DND-41 (cell line): ENCODE results near the gene CCDC192.
"Not testable (repeated sequence)": the region's sequence is repeated elsewhere in the genome, so short reads cannot be mapped to it uniquely, and the experiment has no call there.

Experiments
- ATAC-seq: fragments of 200-7000 bp; cut with Tn5 transposase; 3 replicates; pipeline ENCODE4 v1.9.1; 2021; ENCODE audit warnings: low read depth; ENCODE audit not compliant: insufficient read depth
- DNase-seq: peaks from one replicate; pipeline ENCODE4 v3.0.0-alpha.2; 2020
- H2AFZ ChIP-seq: 2 replicates; pipeline ENCODE4 v1.6.0; 2012; ENCODE audit warnings: low read depth, low read length
- H3K27ac ChIP-seq: 2 replicates; pipeline ENCODE4 v1.5.1; 2012; ENCODE audit warnings: low read length, inconsistent platforms
- H3K27me3 ChIP-seq: fragments of 200-600 bp; sonication (generic); 2 replicates; pipeline ENCODE4 v1.6.0; 2012; ENCODE audit warnings: low read length, mild to moderate bottlenecking, inconsistent platforms; ENCODE audit not compliant: insufficient read depth, poor library complexity
- H3K36me3 ChIP-seq: 2 replicates; pipeline ENCODE4 v1.5.1; 2012; ENCODE audit warnings: low read length, inconsistent platforms; ENCODE audit not compliant: insufficient read depth
- H3K4me1 ChIP-seq: 2 replicates; pipeline ENCODE4 v1.5.1; 2012; ENCODE audit warnings: mild to moderate bottlenecking, low read length; ENCODE audit not compliant: insufficient read depth
- H3K4me2 ChIP-seq: 2 replicates; pipeline ENCODE4 v1.6.0; 2012; ENCODE audit warnings: mild to moderate bottlenecking, moderate library complexity, low read length, inconsistent platforms; ENCODE audit not compliant: insufficient read depth
- H3K4me3 ChIP-seq, 2 experiments: fragments of 200-600 bp in 1 of 2; shearing (Covaris generic) in 1 of 2; 2 replicates each; pipeline ENCODE4 v1.5.1; 2012 to 2016; ENCODE audit warnings: inconsistent platforms in 2 of 2, low read length in 2 of 2, mild to moderate bottlenecking in 2 of 2, low read depth in 1 of 2, moderate library complexity in 1 of 2
- H3K79me2 ChIP-seq: 2 replicates; pipeline ENCODE4 v1.6.0; 2012; ENCODE audit warnings: low read length, inconsistent platforms; ENCODE audit not compliant: insufficient read depth
- H3K9ac ChIP-seq: 2 replicates; pipeline ENCODE4 v1.6.0; 2012; ENCODE audit warnings: low read depth, mild to moderate bottlenecking, inconsistent platforms, low read length, moderate library complexity
- H3K9me3 ChIP-seq: 2 replicates; pipeline ENCODE4 v1.5.1; 2012; ENCODE audit warnings: low read length, moderate library complexity, mild to moderate bottlenecking, inconsistent platforms; ENCODE audit not compliant: insufficient read depth, severe bottlenecking
- H4K20me1 ChIP-seq: 2 replicates; pipeline ENCODE4 v1.6.0; 2012; ENCODE audit warnings: low read length; ENCODE audit not compliant: insufficient read depth
- EZH2 ChIP-seq: IDR thresholded peaks from 3 replicates; pipeline ENCODE4 v1.6.1; 2012; ENCODE audit warnings: borderline replicate concordance, low read depth, mild to moderate bottlenecking, moderate library complexity, low read length, inconsistent platforms; ENCODE audit not compliant: severe bottlenecking
- TF ChIP-seq, protein P1 (sequence below): IDR thresholded peaks from 2 replicates; pipeline ENCODE4 v1.5.1; 2012; ENCODE audit warnings: borderline replicate concordance, low read length, moderate library complexity, mild to moderate bottlenecking; ENCODE audit not compliant: poor library complexity, severe bottlenecking; ENCODE audit errors: extremely low read depth

CCDC192 gene

DNA sequence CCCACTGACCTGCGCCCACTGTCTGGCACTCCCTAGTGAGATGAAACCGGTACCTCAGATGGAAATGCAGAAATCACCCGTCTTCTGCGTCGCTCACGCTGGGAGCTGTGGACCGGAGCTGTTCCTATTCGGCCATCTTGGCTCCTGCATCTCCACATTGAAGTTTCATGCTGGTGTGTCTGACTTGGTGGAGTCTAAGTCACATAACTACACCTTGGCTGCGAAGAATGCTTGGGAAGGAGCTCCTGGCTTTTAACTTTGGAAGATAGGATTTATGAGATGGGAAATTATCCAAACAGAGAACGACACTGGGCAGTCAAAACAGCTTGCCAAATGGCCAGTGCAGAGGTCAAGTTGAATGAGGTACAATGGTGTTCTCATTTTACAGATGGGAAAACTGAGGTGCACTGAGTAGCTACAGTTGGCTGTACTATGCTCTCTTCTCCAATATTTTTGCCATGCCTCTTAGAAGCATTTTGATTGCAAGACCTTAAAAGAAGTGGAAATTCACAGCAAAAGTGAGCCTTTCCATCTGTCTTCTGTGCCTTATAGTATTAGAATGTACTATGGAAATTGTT, 36.7 kb downstream of the CCDC192 start:
- H3K9ac ChIP-seq = no peak overlapping the region
- no peak for TF ChIP-seq EZH2
- TF ChIP-seq, protein P1, sequence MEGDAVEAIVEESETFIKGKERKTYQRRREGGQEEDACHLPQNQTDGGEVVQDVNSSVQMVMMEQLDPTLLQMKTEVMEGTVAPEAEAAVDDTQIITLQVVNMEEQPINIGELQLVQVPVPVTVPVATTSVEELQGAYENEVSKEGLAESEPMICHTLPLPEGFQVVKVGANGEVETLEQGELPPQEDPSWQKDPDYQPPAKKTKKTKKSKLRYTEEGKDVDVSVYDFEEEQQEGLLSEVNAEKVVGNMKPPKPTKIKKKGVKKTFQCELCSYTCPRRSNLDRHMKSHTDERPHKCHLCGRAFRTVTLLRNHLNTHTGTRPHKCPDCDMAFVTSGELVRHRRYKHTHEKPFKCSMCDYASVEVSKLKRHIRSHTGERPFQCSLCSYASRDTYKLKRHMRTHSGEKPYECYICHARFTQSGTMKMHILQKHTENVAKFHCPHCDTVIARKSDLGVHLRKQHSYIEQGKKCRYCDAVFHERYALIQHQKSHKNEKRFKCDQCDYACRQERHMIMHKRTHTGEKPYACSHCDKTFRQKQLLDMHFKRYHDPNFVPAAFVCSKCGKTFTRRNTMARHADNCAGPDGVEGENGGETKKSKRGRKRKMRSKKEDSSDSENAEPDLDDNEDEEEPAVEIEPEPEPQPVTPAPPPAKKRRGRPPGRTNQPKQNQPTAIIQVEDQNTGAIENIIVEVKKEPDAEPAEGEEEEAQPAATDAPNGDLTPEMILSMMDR = no peak
- H3K27ac ChIP-seq = no peak overlapping the region
- H3K36me3 ChIP-seq = no peaks in the 10 kb centered on the region
- H4K20me1 ChIP-seq = no peaks in the 10 kb centered on the region
- H3K79me2 ChIP-seq = no peaks in the 10 kb centered on the region
- no peak overlapping the region for H2AFZ ChIP-seq
- no peaks in the 10 kb centered on the region for H3K4me1 ChIP-seq
- no peak overlapping the region for H3K4me3 ChIP-seq
- H3K4me2 ChIP-seq = no peak overlapping the region
- H3K9me3 ChIP-seq = no peaks in the 10 kb centered on the region
- ATAC-seq = no peak
- H3K27me3 ChIP-seq = no peaks in the 10 kb centered on the region
- DNase-seq = no peak

DNA sequence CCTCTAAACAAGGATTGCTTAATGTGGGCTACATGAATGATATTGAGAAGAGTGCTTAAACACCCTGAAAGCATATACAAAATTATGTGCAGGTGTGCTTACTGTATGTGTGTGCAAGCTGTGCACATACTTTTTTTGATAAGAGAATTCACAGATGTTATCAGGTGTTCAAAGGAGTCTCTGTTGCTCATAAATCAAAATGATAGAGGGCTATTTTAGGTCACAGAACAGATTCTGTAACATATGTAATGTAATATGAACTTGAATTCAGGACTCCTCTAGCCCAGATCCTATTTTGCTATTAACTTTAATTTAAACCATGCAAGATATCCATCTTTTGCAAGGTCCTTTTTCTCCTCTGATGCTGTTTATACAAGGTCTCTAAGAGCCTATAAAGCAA, 38.2 kb downstream of the CCDC192 start:
- ATAC-seq (no peak), DNase-seq (no peak)
- H3K27ac ChIP-seq = no peak overlapping the region
- no peaks in the 10 kb centered on the region for H3K79me2 ChIP-seq
- no peaks in the 10 kb centered on the region for H3K27me3 ChIP-seq
- H3K36me3 ChIP-seq = no peaks in the 10 kb centered on the region
- no peaks in the 10 kb centered on the region for H3K9me3 ChIP-seq
- H3K4me3 ChIP-seq = no peak overlapping the region
- no peak overlapping the region for H3K9ac ChIP-seq
- no peaks in the 10 kb centered on the region for H3K4me1 ChIP-seq
- no peak overlapping the region for H3K4me2 ChIP-seq
- TF ChIP-seq, protein P1 = no peak
- no peak for TF ChIP-seq EZH2
- no peak overlapping the region for H2AFZ ChIP-seq
- no peaks in the 10 kb centered on the region for H4K20me1 ChIP-seq

DNA sequence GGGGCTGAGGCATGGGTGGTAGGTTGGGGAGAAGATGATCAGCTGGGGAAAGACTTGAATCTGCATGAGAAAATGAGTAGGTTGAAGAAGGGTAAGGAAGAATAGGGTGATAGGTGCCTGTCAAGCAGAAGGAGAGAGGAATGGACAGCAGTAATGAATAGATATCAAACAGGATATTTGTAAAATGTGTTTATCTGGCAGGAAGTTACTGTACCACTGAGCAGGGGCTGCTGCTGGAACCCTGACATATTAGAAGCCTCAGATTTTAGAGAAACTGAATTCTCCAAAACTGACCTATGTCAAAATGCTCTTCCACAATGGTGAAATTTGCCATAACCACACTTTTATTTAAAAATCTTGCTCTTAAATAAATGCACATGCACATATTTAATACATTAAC, 41.0 kb downstream of the CCDC192 start:
- H2AFZ ChIP-seq = no peak overlapping the region
- H4K20me1 ChIP-seq = no peaks in the 10 kb centered on the region
- no peaks in the 10 kb centered on the region for H3K9me3 ChIP-seq
- no peak overlapping the region for H3K9ac ChIP-seq
- TF ChIP-seq EZH2 = no peak
- TF ChIP-seq, protein P1 = no peak
- H3K4me1 ChIP-seq = no peaks in the 10 kb centered on the region
- H3K4me3 ChIP-seq = no peak overlapping the region
- H3K79me2 ChIP-seq = no peaks in the 10 kb centered on the region
- DNase-seq (no peak), ATAC-seq (no peak)
- H3K27me3 ChIP-seq = no peaks in the 10 kb centered on the region
- no peak overlapping the region for H3K4me2 ChIP-seq
- H3K36me3 ChIP-seq = no peaks in the 10 kb centered on the region
- H3K27ac ChIP-seq = no peak overlapping the region

DNA sequence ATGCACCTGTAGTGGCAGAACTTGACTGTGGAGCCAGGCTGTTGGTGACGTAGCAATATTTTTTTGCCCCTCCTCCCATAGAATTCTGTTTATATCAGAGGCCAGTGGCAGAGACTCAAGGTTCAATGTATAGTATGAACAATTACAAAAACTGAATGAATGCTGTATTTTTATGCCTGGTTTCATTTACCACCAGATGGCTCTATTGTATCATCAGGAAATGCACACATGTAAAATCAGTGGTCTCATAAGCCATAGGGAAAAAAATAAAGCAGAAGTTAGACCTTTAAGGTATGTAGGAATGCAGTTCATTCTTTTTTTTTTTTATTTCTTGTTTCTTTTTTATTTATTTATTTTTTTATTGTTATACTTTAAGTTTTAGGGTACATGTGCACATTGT, 43.6 kb downstream of the CCDC192 start:
- no peak overlapping the region for H3K27ac ChIP-seq
- no peaks in the 10 kb centered on the region for H3K4me1 ChIP-seq
- no peak overlapping the region for H3K9ac ChIP-seq
- no peaks in the 10 kb centered on the region for H3K27me3 ChIP-seq
- DNase-seq = no peak
- no peak overlapping the region for H2AFZ ChIP-seq
- TF ChIP-seq, protein P1 = peak; percentile 61
- TF ChIP-seq EZH2 = no peak
- H3K4me3 ChIP-seq = no peak overlapping the region
- no peaks in the 10 kb centered on the region for H3K79me2 ChIP-seq
- no peaks in the 10 kb centered on the region for H4K20me1 ChIP-seq
- H3K4me2 ChIP-seq = no peak overlapping the region
- no peaks in the 10 kb centered on the region for H3K36me3 ChIP-seq
- H3K9me3 ChIP-seq = no peaks in the 10 kb centered on the region
- no peak for ATAC-seq

DNA sequence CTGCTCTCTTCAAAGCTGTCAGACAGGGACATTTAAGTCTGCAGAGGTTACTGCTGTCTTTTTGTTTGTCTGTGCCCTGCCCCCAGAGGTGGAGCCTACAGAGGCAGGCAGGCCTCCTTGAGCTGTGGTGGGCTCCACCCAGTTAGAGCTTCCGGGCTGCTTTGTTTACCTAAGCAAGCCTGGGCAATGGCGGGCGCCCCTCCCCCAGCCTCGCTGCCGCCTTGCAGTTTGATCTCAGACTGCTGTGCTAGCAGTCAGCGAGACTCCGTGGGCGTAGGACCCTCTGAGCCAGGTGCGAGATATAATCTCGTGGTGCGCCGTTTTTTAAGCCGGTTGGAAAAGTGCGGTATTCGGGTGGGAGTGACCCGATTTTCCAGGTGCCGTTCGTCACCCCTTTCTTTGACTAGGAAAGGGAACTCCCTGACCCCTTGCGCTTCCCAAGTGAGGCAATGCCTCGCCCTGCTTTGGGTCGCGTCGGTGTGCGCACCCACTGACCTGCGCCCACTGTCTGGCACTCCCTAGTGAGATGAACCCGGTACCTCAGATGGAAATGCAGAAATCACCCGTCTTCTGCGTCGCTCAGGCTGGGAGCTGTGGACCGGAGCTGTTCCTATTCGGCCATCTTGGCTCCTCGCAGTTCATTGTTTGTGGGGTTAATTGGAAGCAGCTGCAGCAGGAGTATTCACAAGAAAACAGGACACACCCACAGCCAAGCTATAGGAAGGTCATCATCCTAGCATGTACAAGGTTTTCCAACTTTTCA, 49.5 kb downstream of the CCDC192 start:
- not testable (repeated sequence) for H3K4me2 ChIP-seq, H3K36me3 ChIP-seq, ATAC-seq, H4K20me1 ChIP-seq, H2AFZ ChIP-seq, H3K27ac ChIP-seq, H3K27me3 ChIP-seq, H3K4me1 ChIP-seq, H3K4me3 ChIP-seq, H3K79me2 ChIP-seq, H3K9me3 ChIP-seq, DNase-seq, H3K9ac ChIP-seq
